B cell (primary cell): ENCODE results near the gene RAP2A. TPM values are rescaled to one million over a fixed set of nuclear protein-coding genes. Genes with fewer than 3 reads are reported as not detected.

Experiments
- ATAC-seq: fragments of 200-7000 bp; cut with Tn5 transposase; one replicate; pipeline ENCODE4 v1.10.0; 2021; ENCODE audit warnings: low read depth, mild to moderate bottlenecking, moderate number of reproducible peaks, moderate library complexity
- CTCF ChIA-PET: fragments of 350-600 bp; sonication (Branson Sonifier 250); formaldehyde crosslinking; loops from one replicate; lab custom pipeline; 2021; ENCODE audit warnings: antibody characterized with exemption, inconsistent platforms; lab: Charles Lee
- POLR2A ChIA-PET: fragments of 350-600 bp; sonication (Branson Sonifier 250); formaldehyde crosslinking; loops from one replicate; lab custom pipeline; 2021; ENCODE audit warnings: antibody characterized with exemption; lab: Charles Lee
- DNase-seq: peaks from one replicate; pipeline ENCODE4 v3.0.0; 2013
- H2AFZ ChIP-seq: 2 replicates; pipeline ENCODE4 v1.6.1; 2012; ENCODE audit warnings: mild to moderate bottlenecking, low read depth, low read length; ENCODE audit not compliant: insufficient read depth, poor library complexity, severe bottlenecking
- H3K27ac ChIP-seq, 2 donors: 1 replicate in 1 of 2; 2 replicates in 1 of 2; pipeline ENCODE4 v1.5.1; 2012 to 2013; ENCODE audit warnings: low read length in 2 of 2, mild to moderate bottlenecking in 2 of 2, moderate library complexity in 1 of 2
- H3K27me3 ChIP-seq, 4 experiments: fragments of 200-600 bp in 1 of 4; sonication (generic) in 1 of 4; replicated peaks in 1 of 4; 1 replicate in 2 of 4; 2 replicates in 2 of 4; pipeline versions ENCODE4 v1.6.1 to v1.7.0; 2013 to 2016; ENCODE audit warnings: low read length in 3 of 4, mild to moderate bottlenecking in 2 of 4, mixed read lengths in 1 of 4, moderate library complexity in 1 of 4; ENCODE audit not compliant: insufficient read depth in 4 of 4, control insufficient read depth in 3 of 4; ENCODE audit errors: control extremely low read depth in 1 of 4
- H3K36me3 ChIP-seq, 2 experiments: replicated peaks in 1 of 2; 1 replicate in 1 of 2; 2 replicates in 1 of 2; pipeline versions ENCODE4 v1.6.1 to v1.7.1; 2013; ENCODE audit warnings: low read length in 1 of 2; ENCODE audit not compliant: insufficient read depth in 2 of 2, control insufficient read depth in 1 of 2; ENCODE audit errors: control extremely low read depth in 1 of 2, extremely low read depth in 1 of 2
- H3K4me1 ChIP-seq, 2 donors: fragments of 200-600 bp in 1 of 2; sonication (generic) in 1 of 2; 1 replicate in 1 of 2; 2 replicates in 1 of 2; pipeline versions ENCODE4 v1.5.1 to v1.6.1; 2013 to 2017; ENCODE audit warnings: low read length in 2 of 2; ENCODE audit not compliant: control insufficient read depth in 2 of 2, insufficient read depth in 2 of 2
- H3K4me2 ChIP-seq: replicated peaks from 2 replicates; pipeline ENCODE3; 2012; ENCODE audit warnings: mild to moderate bottlenecking, low read depth, low read length; ENCODE audit not compliant: poor library complexity, severe bottlenecking
- H3K4me3 ChIP-seq, 5 experiments: fragments of 200-600 bp in 1 of 5; sonication (generic) in 1 of 5; 1 replicate in 3 of 5; 2 replicates in 2 of 5; pipeline versions ENCODE4 v1.5.1 to v1.7.0; 2011 to 2016; ENCODE audit warnings: low read length in 4 of 5, mild to moderate bottlenecking in 4 of 5, low read depth in 2 of 5, control low read depth in 1 of 5, moderate library complexity in 1 of 5; ENCODE audit not compliant: insufficient read depth in 1 of 5; ENCODE audit errors: control extremely low read depth in 1 of 5, extremely low read depth in 1 of 5
- H3K79me2 ChIP-seq: fragments of 200-600 bp; sonication (generic); one replicate; pipeline ENCODE4 v1.6.0; 2016; ENCODE audit warnings: low read length; ENCODE audit not compliant: control insufficient read depth, insufficient read depth
- H3K9ac ChIP-seq: fragments of 200-600 bp; sonication (generic); 2 replicates; pipeline ENCODE4 v1.6.1; 2017; ENCODE audit warnings: mild to moderate bottlenecking, low read length, moderate library complexity
- H3K9me3 ChIP-seq, 3 donors: one replicate each; pipeline versions ENCODE4 v1.6.1 to v1.7.1; 2013; ENCODE audit warnings: low read length in 2 of 3; ENCODE audit not compliant: control insufficient read depth in 2 of 3, insufficient read depth in 1 of 3; ENCODE audit errors: control extremely low read depth in 1 of 3
- H4K20me1 ChIP-seq: 2 replicates; pipeline ENCODE4 v1.6.0; 2012; ENCODE audit warnings: mild to moderate bottlenecking, low read length; ENCODE audit not compliant: insufficient read depth, control insufficient read depth, poor library complexity, severe bottlenecking
- H3K27ac Mint-ChIP-seq: one replicate; pipeline ENCODE4 v1.8.0; 2021; ENCODE audit warnings: mixed read lengths
- H3K27me3 Mint-ChIP-seq: one replicate; pipeline ENCODE4 v1.8.0; 2021; ENCODE audit warnings: mixed read lengths
- H3K4me1 Mint-ChIP-seq: one replicate; pipeline ENCODE4 v1.8.0; 2021; ENCODE audit warnings: mixed read lengths
- H3K4me3 Mint-ChIP-seq: one replicate; pipeline ENCODE4 v1.8.0; 2021; ENCODE audit warnings: mixed read lengths
- H3K9me3 Mint-ChIP-seq: one replicate; pipeline ENCODE4 v1.8.0; 2022; ENCODE audit warnings: mixed read lengths; ENCODE audit not compliant: insufficient read depth
- EZH2 ChIP-seq: IDR thresholded peaks from 2 replicates; pipeline ENCODE4 v1.6.1; 2012; ENCODE audit warnings: borderline replicate concordance, low read depth, mild to moderate bottlenecking, moderate library complexity, low read length; ENCODE audit not compliant: insufficient read depth, poor library complexity, severe bottlenecking
- WGBS: methylation state at CpG from one replicate; pipeline ENCODE4 v1.1.5; 2013; ENCODE audit warnings: missing lambda C conversion rate; ENCODE audit not compliant: insufficient coverage; 5-methylcytosine and 5-hydroxymethylcytosine counted together
- intact Hi-C: fragments of 100-400 bp; cut with micrococcal nuclease; formaldehyde crosslinking; loops from one replicate; pipeline ENCODE4 v1.10.0; 2022
- polyA plus RNA-seq: library from polyadenylated mRNA; depleted of rRNA; stranded (reverse); fragments of >200 nt; gene quantifications from 2 replicates; pipeline ENCODE4 v1.2.3, GENCODE V29; 2012
- total RNA-seq, 2 donors: library from RNA; stranded (reverse); fragments of 120-200 nt in 1 of 2; gene quantifications; 1 replicate in 1 of 2; 2 replicates in 1 of 2; pipeline versions ENCODE4 v1.2.3 to v1.2.4, GENCODE V29; 2013 to 2022
- TF ChIP-seq, protein P1 (sequence below): fragments of 200-600 bp; IDR thresholded peaks from one replicate; pipeline ENCODE4 v1.8.0; 2022; ENCODE audit warnings: antibody characterized with exemption, mild to moderate bottlenecking

The RAP2A gene
- total and polyA plus RNA-seq, 2 donors (not counting 1 experiment from before 2014, with no cell fraction given) = 2.1 to 24.1 TPM

DNA sequence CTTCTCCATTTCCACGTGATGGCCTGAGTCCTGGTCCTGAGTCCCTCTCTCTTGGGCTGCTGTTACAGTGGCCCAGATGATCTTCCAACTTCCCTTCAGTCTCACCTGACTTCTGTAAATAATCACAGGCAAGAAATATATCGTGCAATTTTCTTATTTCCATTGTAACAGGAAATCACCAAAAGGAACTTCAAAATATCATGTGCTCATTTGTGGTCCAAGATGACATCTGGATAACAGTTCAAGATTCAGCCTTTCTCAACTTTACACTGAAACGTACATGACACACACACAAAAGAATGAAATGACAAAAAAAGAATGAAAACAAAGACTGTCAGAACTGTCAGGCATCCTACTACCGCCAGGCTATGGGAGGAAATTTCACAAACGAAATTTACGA lies 22.0 kb upstream of the RAP2A start:
- H3K4me1 Mint-ChIP-seq = no peaks in the 10 kb centered on the region

DNA sequence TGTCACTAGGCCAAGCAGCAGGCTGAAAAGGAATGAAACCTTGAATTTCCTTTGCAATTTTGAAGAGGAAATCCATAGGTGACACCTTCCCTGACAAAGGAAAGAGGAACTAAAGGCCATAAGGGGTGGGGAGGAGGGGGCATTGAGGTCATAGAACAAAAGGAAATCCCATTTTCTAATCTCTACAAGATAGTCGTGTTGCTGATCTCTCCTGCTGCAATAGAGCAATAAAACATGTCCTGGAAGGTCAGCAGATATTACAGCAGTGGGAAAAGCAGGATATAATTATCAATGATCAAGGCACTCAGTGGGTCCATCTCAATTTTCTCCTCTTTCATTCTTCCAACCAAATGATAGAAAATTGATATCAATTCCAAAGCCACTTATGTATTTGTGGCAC lies 20.3 kb upstream of the RAP2A start:
- Histone ChIP-seq H3K4me1 (no peaks in the 10 kb centered on the region), H3K27me3 (peaks cover 0 to 2% (median 1%) of the 10 kb centered on the region in 4 experiments), H3K36me3 (no peaks in the 10 kb centered on the region), H3K4me2 (no peak overlapping the region), H4K20me1 (no peaks in the 10 kb centered on the region), H2AFZ (no peak overlapping the region), H3K4me3 (no peak overlapping the region), H3K9me3 (no peaks in the 10 kb centered on the region), H3K27ac (no peak overlapping the region), H3K79me2 (no peaks in the 10 kb centered on the region), H3K9ac (no peak overlapping the region)
- TF ChIP-seq, protein P1, sequence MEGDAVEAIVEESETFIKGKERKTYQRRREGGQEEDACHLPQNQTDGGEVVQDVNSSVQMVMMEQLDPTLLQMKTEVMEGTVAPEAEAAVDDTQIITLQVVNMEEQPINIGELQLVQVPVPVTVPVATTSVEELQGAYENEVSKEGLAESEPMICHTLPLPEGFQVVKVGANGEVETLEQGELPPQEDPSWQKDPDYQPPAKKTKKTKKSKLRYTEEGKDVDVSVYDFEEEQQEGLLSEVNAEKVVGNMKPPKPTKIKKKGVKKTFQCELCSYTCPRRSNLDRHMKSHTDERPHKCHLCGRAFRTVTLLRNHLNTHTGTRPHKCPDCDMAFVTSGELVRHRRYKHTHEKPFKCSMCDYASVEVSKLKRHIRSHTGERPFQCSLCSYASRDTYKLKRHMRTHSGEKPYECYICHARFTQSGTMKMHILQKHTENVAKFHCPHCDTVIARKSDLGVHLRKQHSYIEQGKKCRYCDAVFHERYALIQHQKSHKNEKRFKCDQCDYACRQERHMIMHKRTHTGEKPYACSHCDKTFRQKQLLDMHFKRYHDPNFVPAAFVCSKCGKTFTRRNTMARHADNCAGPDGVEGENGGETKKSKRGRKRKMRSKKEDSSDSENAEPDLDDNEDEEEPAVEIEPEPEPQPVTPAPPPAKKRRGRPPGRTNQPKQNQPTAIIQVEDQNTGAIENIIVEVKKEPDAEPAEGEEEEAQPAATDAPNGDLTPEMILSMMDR = no peak
- no peak for TF ChIP-seq EZH2
- Mint-ChIP-seq H3K9me3 (no peaks in the 10 kb centered on the region), H3K4me1 (no peaks in the 10 kb centered on the region), H3K4me3 (no peak overlapping the region), H3K27ac (no peak overlapping the region), H3K27me3 (peaks cover 6% of the 10 kb centered on the region)
- DNase-seq (no peak), ATAC-seq (no peak)
- ChIA-PET POLR2A (no interaction called here), CTCF (no interaction called here)
- WGBS = 0% methylated on average over 1 of the region's 1 CpG
- intact Hi-C loops = no loop called here

More for the DNA sequence above, 22.0 kb upstream of the RAP2A start:
- Histone ChIP-seq H3K4me1 (no peaks in the 10 kb centered on the region), H3K36me3 (no peaks in the 10 kb centered on the region), H3K27me3 (peaks cover 0 to 2% (median 1%) of the 10 kb centered on the region in 4 experiments), H3K27ac (no peak overlapping the region), H3K4me3 (no peak overlapping the region), H3K4me2 (no peak overlapping the region), H2AFZ (no peak overlapping the region), H3K9ac (no peak overlapping the region), H4K20me1 (no peaks in the 10 kb centered on the region), H3K79me2 (no peaks in the 10 kb centered on the region), H3K9me3 (no peaks in the 10 kb centered on the region)
- 72% methylated on average over 6 of the region's 6 CpGs for WGBS
- H3K9me3 Mint-ChIP-seq = no peaks in the 10 kb centered on the region
- POLR2A ChIA-PET = no interaction called here
- H3K27ac Mint-ChIP-seq = no peak overlapping the region
- peaks cover 8% of the 10 kb centered on the region for H3K27me3 Mint-ChIP-seq
- no peak for DNase-seq
- CTCF ChIA-PET = no interaction called here
- ATAC-seq = no peak
- intact Hi-C loops = no loop called here
- H3K4me3 Mint-ChIP-seq = no peak overlapping the region
- TF ChIP-seq EZH2 = no peak
- TF ChIP-seq, protein P1 = no peak
